ENCODE measurements around the gene PPP1R3C. TPM values are rescaled to one million over a fixed set of nuclear protein-coding genes. Genes with fewer than 3 reads are reported as not detected.

Gene PPP1R3C
- total and polyA plus RNA-seq, 9 donors: 2.9 to 42.3 (median 16.7) TPM

- TF ChIP-seq EP300 (IDR thresholded peaks at IDR 0.05): no peak
- TF ChIP-seq POLR2A (IDR thresholded peaks at IDR 0.05): no peak
- Histone ChIP-seq H3K27ac (no peak overlapping the region), H3K4me3 (no peak overlapping the region), H3K4me1 (ENCODE audit: insufficient read depth) (no peaks in the 10 kb centered on the region), H3K9me3 (no peaks in the 10 kb centered on the region), H3K36me3 (no peaks in the 10 kb centered on the region), H3K27me3 (no peaks in the 10 kb centered on the region)
- 94 to 97% (median 96%) methylated on average over 3 of the region's 3 CpGs for WGBS, 3 donors
- intact Hi-C loops (cut with DNase I): no loop called here
- no peak for DNase-seq
Observed at GRCh38 chr10:91679296-91679695, 46.4 kb upstream of the PPP1R3C start.

DNA sequence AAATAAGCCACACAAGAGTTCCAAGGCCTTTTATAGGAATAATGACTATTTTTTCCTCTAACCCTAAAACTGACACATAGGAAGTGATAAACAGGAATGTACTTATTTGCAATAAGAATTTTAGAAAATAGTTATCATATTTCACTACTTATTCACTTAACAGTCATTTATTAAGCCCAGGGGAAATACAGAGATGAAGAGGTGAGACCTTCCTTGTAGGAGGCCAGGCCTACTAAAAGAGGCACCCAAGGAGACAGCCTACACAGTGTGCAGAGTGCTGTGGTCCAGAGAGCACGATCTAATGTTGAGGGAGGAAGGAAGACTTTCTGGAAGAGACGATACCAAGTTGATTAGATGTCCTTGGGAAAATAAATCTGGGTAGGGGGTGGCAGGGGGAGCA, 45.0 kb upstream of the PPP1R3C start:
- intact Hi-C loops (cut with DNase I): no loop called here
- Histone ChIP-seq H3K4me1 (ENCODE audit: insufficient read depth) (no peaks in the 10 kb centered on the region), H3K9me3 (no peaks in the 10 kb centered on the region), H3K36me3 (no peaks in the 10 kb centered on the region), H3K4me3 (no peak overlapping the region), H3K27ac (no peak overlapping the region), H3K27me3 (no peaks in the 10 kb centered on the region)
- TF ChIP-seq POLR2A (IDR thresholded peaks at IDR 0.05) (no peak), EP300 (IDR thresholded peaks at IDR 0.05) (no peak)
- TF ChIP-seq, protein P1, sequence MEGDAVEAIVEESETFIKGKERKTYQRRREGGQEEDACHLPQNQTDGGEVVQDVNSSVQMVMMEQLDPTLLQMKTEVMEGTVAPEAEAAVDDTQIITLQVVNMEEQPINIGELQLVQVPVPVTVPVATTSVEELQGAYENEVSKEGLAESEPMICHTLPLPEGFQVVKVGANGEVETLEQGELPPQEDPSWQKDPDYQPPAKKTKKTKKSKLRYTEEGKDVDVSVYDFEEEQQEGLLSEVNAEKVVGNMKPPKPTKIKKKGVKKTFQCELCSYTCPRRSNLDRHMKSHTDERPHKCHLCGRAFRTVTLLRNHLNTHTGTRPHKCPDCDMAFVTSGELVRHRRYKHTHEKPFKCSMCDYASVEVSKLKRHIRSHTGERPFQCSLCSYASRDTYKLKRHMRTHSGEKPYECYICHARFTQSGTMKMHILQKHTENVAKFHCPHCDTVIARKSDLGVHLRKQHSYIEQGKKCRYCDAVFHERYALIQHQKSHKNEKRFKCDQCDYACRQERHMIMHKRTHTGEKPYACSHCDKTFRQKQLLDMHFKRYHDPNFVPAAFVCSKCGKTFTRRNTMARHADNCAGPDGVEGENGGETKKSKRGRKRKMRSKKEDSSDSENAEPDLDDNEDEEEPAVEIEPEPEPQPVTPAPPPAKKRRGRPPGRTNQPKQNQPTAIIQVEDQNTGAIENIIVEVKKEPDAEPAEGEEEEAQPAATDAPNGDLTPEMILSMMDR (IDR thresholded peaks at IDR 0.05): no peak
- WGBS, 3 donors: 43 to 65% (median 53%) methylated on average over 2 of the region's 2 CpGs
- DNase-seq: no peak

- 51 to 60% (median 58%) methylated on average over 5 of the region's 5 CpGs for WGBS, 3 donors
- no peak for DNase-seq
- TF ChIP-seq POLR2A (IDR thresholded peaks at IDR 0.05) (no peak), EP300 (IDR thresholded peaks at IDR 0.05) (no peak)
- TF ChIP-seq, protein P1 (IDR thresholded peaks at IDR 0.05): no peak
- intact Hi-C loops (cut with DNase I): no loop called here
- Histone ChIP-seq H3K9me3 (no peaks in the 10 kb centered on the region), H3K27me3 (no peaks in the 10 kb centered on the region), H3K27ac (no peak overlapping the region), H3K4me3 (no peak overlapping the region), H3K4me1 (ENCODE audit: insufficient read depth) (no peaks in the 10 kb centered on the region), H3K36me3 (no peaks in the 10 kb centered on the region)
Observed at GRCh38 chr10:91672021-91672608, 39.2 kb upstream of the PPP1R3C start.

GRCh38 chr10:91668913-91669312, 36.0 kb upstream of the PPP1R3C start:
- Histone ChIP-seq H3K9me3 (no peaks in the 10 kb centered on the region), H3K27me3 (no peaks in the 10 kb centered on the region), H3K4me3 (no peak overlapping the region), H3K36me3 (no peaks in the 10 kb centered on the region), H3K4me1 (ENCODE audit: insufficient read depth) (no peaks in the 10 kb centered on the region), H3K27ac (no peak overlapping the region)
- TF ChIP-seq POLR2A (IDR thresholded peaks at IDR 0.05) (no peak), EP300 (IDR thresholded peaks at IDR 0.05) (no peak)
- TF ChIP-seq, protein P1 (IDR thresholded peaks at IDR 0.05): no peak
- intact Hi-C loops (cut with DNase I): no loop called here
- DNase-seq: no peak
- WGBS, 3 donors: 58 to 66% (median 61%) methylated on average over 3 of the region's 3 CpGs

DNA sequence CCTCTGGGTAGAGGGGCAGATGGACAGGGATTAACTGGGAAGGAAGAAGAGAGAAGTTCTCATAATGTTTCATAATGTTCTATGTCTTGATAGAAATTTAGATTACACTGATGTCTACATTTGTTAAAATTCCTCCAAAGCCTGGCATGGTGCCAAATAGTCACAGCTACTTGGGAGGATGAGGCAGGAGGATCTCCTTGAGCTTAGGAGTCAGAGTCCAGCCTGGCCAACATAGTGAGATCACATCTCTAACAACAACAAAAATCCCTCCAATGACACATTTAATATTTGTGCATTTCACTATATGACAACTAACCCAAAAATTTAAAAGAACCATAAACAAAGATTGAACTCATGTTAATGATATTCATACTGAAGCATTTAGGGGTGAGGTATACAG, 33.0 kb upstream of the PPP1R3C start:
- Histone ChIP-seq H3K9me3 (no peaks in the 10 kb centered on the region), H3K27ac (no peak overlapping the region), H3K4me3 (no peak overlapping the region), H3K27me3 (no peaks in the 10 kb centered on the region), H3K4me1 (ENCODE audit: insufficient read depth) (no peaks in the 10 kb centered on the region), H3K36me3 (no peaks in the 10 kb centered on the region)
- no peak for DNase-seq
- TF ChIP-seq, protein P1 (IDR thresholded peaks at IDR 0.05): no peak
- TF ChIP-seq EP300 (IDR thresholded peaks at IDR 0.05): no peak
- no peak for TF ChIP-seq POLR2A (IDR thresholded peaks at IDR 0.05)
- intact Hi-C loops (cut with DNase I): no loop called here
